DND-41 (cell line): ENCODE results near the gene CD36.

Experiments
- CTCF ChIP-seq: IDR thresholded peaks from 2 replicates; pipeline ENCODE4 v1.5.1; 2012; ENCODE audit warnings: borderline replicate concordance, low read length, moderate library complexity, mild to moderate bottlenecking; ENCODE audit not compliant: poor library complexity, severe bottlenecking; ENCODE audit errors: extremely low read depth
- EZH2 ChIP-seq: IDR thresholded peaks from 3 replicates; pipeline ENCODE4 v1.6.1; 2012; ENCODE audit warnings: borderline replicate concordance, low read depth, mild to moderate bottlenecking, moderate library complexity, low read length, inconsistent platforms; ENCODE audit not compliant: severe bottlenecking

- TF ChIP-seq CTCF, result no peak
- TF ChIP-seq EZH2, result no peak
Measured at GRCh38 chr7:80636709-80637108, 1.7 kb upstream of the CD36 start.
